B cell (primary cell): Measurements from ENCODE around the gene CREG1.

Source experiments
- EZH2 ChIP-seq: IDR thresholded peaks from 2 replicates; pipeline ENCODE4 v1.6.1; 2012; ENCODE audit warnings: borderline replicate concordance, low read depth, mild to moderate bottlenecking, moderate library complexity, low read length; ENCODE audit not compliant: insufficient read depth, poor library complexity, severe bottlenecking
- TF ChIP-seq, protein P1 (sequence below): fragments of 200-600 bp; IDR thresholded peaks from one replicate; pipeline ENCODE4 v1.8.0; 2022; ENCODE audit warnings: antibody characterized with exemption, mild to moderate bottlenecking

DNA sequence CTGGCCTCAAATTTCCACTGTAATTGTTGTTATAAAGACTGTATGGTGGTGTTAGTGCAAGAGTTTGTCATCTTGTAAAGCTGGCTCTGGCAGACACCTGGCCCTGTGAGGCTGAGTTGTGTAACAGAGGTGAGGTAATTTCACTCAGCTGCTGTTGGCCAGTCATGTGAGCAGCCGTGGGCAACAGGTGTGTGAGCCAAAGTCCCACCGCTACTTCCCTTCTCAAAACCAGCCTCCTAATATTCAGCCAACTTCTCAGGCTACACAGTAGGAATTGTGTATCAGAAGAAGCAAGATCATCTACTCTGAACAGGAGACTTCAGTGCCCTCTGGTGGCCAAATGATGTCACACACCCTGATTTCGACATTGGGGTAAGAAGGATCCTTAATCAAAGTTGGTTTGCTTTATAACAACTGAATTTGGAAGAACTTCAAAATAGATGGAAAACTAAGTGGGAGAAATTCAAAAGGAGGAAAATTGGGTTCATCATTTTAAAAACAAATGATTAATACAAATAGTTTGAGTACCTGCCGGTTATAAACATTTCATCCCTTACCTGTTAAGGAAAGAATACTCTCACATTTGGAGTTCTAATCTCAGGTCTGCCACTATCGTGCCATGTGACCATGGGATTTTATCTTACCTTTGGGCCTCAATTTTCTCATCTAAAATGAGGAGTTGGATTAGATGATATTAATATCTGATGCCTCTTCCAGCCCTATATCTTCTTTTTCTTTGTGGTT lies 2.6 kb upstream of the CREG1 start:
- TF ChIP-seq, protein P1, sequence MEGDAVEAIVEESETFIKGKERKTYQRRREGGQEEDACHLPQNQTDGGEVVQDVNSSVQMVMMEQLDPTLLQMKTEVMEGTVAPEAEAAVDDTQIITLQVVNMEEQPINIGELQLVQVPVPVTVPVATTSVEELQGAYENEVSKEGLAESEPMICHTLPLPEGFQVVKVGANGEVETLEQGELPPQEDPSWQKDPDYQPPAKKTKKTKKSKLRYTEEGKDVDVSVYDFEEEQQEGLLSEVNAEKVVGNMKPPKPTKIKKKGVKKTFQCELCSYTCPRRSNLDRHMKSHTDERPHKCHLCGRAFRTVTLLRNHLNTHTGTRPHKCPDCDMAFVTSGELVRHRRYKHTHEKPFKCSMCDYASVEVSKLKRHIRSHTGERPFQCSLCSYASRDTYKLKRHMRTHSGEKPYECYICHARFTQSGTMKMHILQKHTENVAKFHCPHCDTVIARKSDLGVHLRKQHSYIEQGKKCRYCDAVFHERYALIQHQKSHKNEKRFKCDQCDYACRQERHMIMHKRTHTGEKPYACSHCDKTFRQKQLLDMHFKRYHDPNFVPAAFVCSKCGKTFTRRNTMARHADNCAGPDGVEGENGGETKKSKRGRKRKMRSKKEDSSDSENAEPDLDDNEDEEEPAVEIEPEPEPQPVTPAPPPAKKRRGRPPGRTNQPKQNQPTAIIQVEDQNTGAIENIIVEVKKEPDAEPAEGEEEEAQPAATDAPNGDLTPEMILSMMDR: peak; percentile 93
- no peak for TF ChIP-seq EZH2
